GM06990 (cell line): ENCODE measurements around the gene SHC3.

Experiments
- DNase-seq: peaks from one replicate; pipeline ENCODE4 v3.0.0-alpha.2; 2011; ENCODE audit not compliant: insufficient read length; ENCODE audit errors: extremely low read depth
- H3K27me3 ChIP-seq: replicated peaks from 2 replicates; pipeline ENCODE4 v1.6.0; 2011; ENCODE audit warnings: low read length; ENCODE audit not compliant: control insufficient read depth, insufficient read depth
- H3K36me3 ChIP-seq: 2 replicates; pipeline ENCODE4 v1.5.1; 2011; ENCODE audit warnings: low read length; ENCODE audit not compliant: control insufficient read depth, insufficient read depth
- H3K4me3 ChIP-seq: replicated peaks from 2 replicates; pipeline ENCODE4 v1.5.1; 2011; ENCODE audit warnings: low read depth, mild to moderate bottlenecking, control low read depth, low read length
- TF ChIP-seq, protein P1 (sequence below): IDR thresholded peaks from 2 replicates; pipeline ENCODE4 v1.5.1; 2011; ENCODE audit warnings: low read length, control low read depth, mild to moderate bottlenecking, inconsistent platforms; ENCODE audit not compliant: insufficient read depth, poor library complexity, severe bottlenecking

SHC3 gene

DNA sequence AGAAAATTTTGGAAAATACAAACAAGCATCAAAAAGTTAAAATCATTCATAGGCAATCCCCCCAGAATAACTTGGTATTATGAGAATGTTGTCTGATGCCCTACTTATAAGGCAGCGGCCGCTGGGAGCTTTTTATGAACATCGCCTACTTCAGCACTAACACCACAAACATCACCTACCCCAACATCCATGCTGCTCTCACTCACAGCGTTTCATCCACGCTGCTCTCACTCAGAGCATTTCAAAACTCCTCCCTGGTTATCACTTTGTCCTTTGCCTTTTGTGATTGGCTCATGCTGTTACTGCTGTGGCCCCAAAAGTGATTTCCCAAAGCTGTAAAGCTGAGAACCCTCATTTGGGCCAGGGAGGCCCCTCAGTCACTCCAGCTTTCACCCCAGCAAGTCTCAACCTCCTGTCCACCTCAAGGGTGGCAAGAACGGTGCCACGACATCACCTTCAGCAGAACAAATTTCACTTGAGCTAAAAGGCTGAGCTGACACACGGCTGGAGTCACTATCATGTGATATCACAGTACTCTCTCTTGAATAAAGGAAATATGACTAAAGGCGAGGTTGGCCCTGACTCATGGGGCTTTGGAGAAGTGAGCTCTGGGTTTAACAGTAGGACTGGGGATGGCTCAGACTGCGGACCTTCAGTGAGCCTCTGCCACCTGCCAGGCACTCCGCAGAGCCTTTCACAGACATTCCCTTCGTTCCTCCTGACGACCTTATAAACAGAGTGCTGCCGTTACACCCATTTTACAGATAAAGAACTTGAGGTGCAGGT is 25.2 kb downstream of the SHC3 start:
- Histone ChIP-seq H3K27me3 (no peaks in the 10 kb centered on the region; the same call in 1 of the 2 replicates), H3K36me3 (no peaks in the 10 kb centered on the region), H3K4me3 (no peak overlapping the region)
- TF ChIP-seq, protein P1, sequence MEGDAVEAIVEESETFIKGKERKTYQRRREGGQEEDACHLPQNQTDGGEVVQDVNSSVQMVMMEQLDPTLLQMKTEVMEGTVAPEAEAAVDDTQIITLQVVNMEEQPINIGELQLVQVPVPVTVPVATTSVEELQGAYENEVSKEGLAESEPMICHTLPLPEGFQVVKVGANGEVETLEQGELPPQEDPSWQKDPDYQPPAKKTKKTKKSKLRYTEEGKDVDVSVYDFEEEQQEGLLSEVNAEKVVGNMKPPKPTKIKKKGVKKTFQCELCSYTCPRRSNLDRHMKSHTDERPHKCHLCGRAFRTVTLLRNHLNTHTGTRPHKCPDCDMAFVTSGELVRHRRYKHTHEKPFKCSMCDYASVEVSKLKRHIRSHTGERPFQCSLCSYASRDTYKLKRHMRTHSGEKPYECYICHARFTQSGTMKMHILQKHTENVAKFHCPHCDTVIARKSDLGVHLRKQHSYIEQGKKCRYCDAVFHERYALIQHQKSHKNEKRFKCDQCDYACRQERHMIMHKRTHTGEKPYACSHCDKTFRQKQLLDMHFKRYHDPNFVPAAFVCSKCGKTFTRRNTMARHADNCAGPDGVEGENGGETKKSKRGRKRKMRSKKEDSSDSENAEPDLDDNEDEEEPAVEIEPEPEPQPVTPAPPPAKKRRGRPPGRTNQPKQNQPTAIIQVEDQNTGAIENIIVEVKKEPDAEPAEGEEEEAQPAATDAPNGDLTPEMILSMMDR = no peak
- DNase-seq = no peak

DNA sequence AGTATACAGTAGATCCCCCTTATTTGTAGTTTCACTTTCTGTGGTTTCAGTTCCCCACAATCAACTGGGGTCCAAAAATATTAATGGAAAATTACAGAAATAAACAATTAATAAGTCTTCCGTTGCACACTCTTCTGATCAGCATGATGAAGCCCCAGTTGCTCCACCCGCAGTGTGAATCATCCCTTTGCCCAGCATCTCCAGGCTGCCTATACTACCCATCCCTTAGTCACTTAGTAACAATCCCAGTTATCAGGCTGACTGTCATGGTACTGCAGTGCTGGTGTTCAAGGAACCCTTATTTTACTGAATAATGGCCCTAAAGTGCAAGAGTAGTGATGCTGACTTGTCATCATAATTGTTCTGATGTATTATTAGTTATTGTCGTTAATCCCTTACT is 28.9 kb downstream of the SHC3 start:
- Histone ChIP-seq H3K4me3 (no peak overlapping the region), H3K36me3 (no peaks in the 10 kb centered on the region), H3K27me3 (no peaks in the 10 kb centered on the region; the same call in 1 of the 2 replicates)
- no peak for DNase-seq
- TF ChIP-seq, protein P1 = no peak

DNA sequence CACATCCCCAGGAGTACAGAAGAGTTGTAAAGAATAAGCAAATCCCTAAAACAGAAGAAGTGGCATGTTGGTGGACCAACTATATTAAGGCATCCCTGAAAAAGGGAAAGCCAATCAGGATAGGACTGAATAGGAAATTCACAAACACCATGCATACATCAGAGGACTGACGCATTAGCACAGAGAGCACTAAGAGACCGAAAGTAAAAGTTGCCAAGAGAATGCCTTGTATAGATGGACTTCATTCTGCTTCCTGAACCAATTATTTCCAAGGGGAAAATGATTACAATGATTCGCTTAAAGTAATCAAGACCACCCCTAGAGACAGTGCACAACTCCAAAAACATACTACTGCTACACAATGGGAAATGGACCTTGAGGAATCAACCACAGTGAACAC is 33.5 kb downstream of the SHC3 start:
- H3K4me3 ChIP-seq = no peak overlapping the region
- H3K27me3 ChIP-seq = no peaks in the 10 kb centered on the region
- DNase-seq = no peak
- no peaks in the 10 kb centered on the region for H3K36me3 ChIP-seq
- TF ChIP-seq, protein P1 = no peak

DNA sequence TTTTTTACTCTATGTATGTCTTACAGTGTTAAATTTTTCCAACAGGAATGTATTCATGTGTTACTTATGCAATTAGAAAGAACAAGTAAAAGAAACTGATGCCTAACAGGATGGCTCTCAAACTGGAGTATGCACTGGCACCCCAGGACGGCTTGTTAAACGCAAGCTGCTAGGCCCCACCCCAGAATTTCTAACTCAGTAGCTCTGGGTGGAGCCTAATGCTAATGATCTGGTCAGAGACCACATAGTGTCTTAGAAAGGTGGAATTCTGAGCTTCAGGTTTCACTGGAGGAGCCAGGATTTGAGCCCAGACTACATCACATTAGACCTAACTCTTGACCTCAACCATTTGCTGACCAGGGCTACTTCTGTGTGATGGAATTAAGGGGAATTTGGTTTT is 34.4 kb downstream of the SHC3 start:
- H3K4me3 ChIP-seq = no peak overlapping the region
- H3K27me3 ChIP-seq = no peaks in the 10 kb centered on the region
- H3K36me3 ChIP-seq = no peaks in the 10 kb centered on the region
- DNase-seq = no peak
- TF ChIP-seq, protein P1 = no peak

DNA sequence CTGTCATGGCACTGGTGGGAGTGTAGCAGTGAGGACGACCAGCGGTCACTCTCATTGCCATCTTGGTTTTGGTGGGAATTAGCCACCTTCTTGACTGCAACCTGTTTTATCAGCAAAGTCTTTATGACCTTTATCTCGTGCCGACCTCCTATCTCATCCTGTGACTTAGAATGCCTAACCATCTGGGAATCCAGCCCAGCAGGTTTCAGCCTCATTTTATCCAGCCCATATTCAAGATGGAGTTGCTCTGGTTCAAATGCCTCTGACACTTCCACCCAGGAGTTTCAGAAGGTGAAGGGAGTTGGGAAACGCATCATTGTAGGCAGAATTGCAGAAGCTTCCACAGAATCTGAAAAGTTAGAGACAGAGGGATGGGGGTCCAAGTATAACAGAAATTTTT is 35.4 kb downstream of the SHC3 start:
- Histone ChIP-seq H3K27me3 (no peaks in the 10 kb centered on the region), H3K36me3 (no peaks in the 10 kb centered on the region), H3K4me3 (no peak overlapping the region)
- no peak for DNase-seq
- TF ChIP-seq, protein P1 = no peak
